ENCODE results near the gene DENND10. TPM values are rescaled to one million over a fixed set of nuclear protein-coding genes. Genes with fewer than 3 reads are reported as not detected.
A peak's percentile ranks its signal among the peaks of the same experiment; 100 is the strongest.
"Not testable (repeated sequence)": the region's sequence is repeated elsewhere in the genome, so short reads cannot be mapped to it uniquely, and the experiment has no call there.

Gene DENND10
- total RNA-seq, 1 donor from 2014 or later: 68.0 TPM

GRCh38 chr10:119096641-119097415 is 7.1 kb upstream of the DENND10 start:
- DNase-seq (ENCODE audit: extremely low read depth, low read depth, low spot score): not testable (repeated sequence)

- no peak for DNase-seq (ENCODE audit: extremely low read depth, low read depth, low spot score)
Observed at GRCh38 chr10:119098576-119098975, 5.3 kb upstream of the DENND10 start.

- DNase-seq (ENCODE audit: extremely low read depth, low read depth, low spot score): peak; percentile 68
Observed at GRCh38 chr10:119100434-119101238, 3.3 kb upstream of the DENND10 start.

GRCh38 chr10:119101366-119102098 is 2.4 kb upstream of the DENND10 start:
- no peak for DNase-seq (ENCODE audit: extremely low read depth, low read depth, low spot score)

GRCh38 chr10:119103241-119103902 is 541 bp upstream of the DENND10 start:
- no peak for DNase-seq (ENCODE audit: extremely low read depth, low read depth, low spot score)

GRCh38 chr10:119104654-119105015 is 722 bp downstream of the DENND10 start:
- no peak for DNase-seq (ENCODE audit: extremely low read depth, low read depth, low spot score)

GRCh38 chr10:119105155-119105554 is 1.2 kb downstream of the DENND10 start:
- no peak for DNase-seq (ENCODE audit: extremely low read depth, low read depth, low spot score)

- not testable (repeated sequence) for DNase-seq (ENCODE audit: extremely low read depth, low read depth, low spot score)
Observed at GRCh38 chr10:119105899-119106298, 2.0 kb downstream of the DENND10 start.

- DNase-seq (ENCODE audit: extremely low read depth, low read depth, low spot score): not testable (repeated sequence)
Observed at GRCh38 chr10:119107106-119107505, 3.2 kb downstream of the DENND10 start.

GRCh38 chr10:119107771-119108170 is 3.9 kb downstream of the DENND10 start:
- DNase-seq (ENCODE audit: extremely low read depth, low read depth, low spot score): not testable (repeated sequence)

- DNase-seq (ENCODE audit: extremely low read depth, low read depth, low spot score): no peak
Observed at GRCh38 chr10:119112056-119112455, 8.1 kb downstream of the DENND10 start.

GRCh38 chr10:119113751-119114732 is 10.1 kb downstream of the DENND10 start:
- DNase-seq (ENCODE audit: extremely low read depth, low read depth, low spot score): no peak

GRCh38 chr10:119115926-119116325 is 12.0 kb downstream of the DENND10 start:
- no peak for DNase-seq (ENCODE audit: extremely low read depth, low read depth, low spot score)

- DNase-seq (ENCODE audit: extremely low read depth, low read depth, low spot score): no peak
Observed at GRCh38 chr10:119116326-119116951, 12.5 kb downstream of the DENND10 start.

- DNase-seq (ENCODE audit: extremely low read depth, low read depth, low spot score): no peak
Observed at GRCh38 chr10:119118231-119118630, 14.3 kb downstream of the DENND10 start.

- DNase-seq (ENCODE audit: extremely low read depth, low read depth, low spot score): no peak
Observed at GRCh38 chr10:119119400-119119799, 15.5 kb downstream of the DENND10 start.

GRCh38 chr10:119120413-119120867 is 16.5 kb downstream of the DENND10 start:
- DNase-seq (ENCODE audit: extremely low read depth, low read depth, low spot score): no peak

GRCh38 chr10:119120875-119121274 is 17.0 kb downstream of the DENND10 start:
- DNase-seq (ENCODE audit: extremely low read depth, low read depth, low spot score): no peak

- DNase-seq (ENCODE audit: extremely low read depth, low read depth, low spot score): no peak
Observed at GRCh38 chr10:119125942-119126341, 22.0 kb downstream of the DENND10 start.
